ENCODE data around the gene APC2. TPM values are rescaled to one million over a fixed set of nuclear protein-coding genes. Genes with fewer than 3 reads are reported as not detected.

The APC2 gene
- total RNA-seq, 1 donor from 2014 or later, result 0.22 TPM

DNA sequence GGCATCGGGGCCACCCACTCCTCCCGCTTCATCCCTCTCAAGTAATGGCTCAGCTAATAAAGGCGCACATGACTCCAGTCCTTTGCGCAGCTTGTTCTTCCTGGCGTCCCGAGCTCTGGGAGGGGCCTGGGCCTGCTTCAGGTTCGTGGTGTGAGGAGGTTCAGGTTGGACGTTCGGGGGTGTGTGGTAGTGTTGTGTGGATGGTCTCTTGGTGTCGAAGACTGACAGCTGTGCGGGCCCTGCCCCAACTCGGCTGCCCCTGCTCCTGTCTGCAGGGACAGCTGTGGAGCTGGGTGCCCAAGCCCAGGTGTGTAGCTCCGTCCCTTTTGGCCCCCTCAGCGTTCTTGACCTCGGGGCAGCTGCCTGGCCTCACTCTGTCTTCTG is 9.5 kb upstream of the APC2 start:
- Histone ChIP-seq H3K9me3 (replicated peaks) (no peaks in the 10 kb centered on the region), H3K36me3 (peaks cover 41% of the 10 kb centered on the region), H3K27ac (replicated peaks) (no peak overlapping the region), H3K4me3 (peak overlapping the region; percentile 79), H3K4me1 (peaks cover 44% of the 10 kb centered on the region), H3K27me3 (ENCODE audit: low read depth) (peaks cover 3% of the 10 kb centered on the region)
- DNase-seq, result no peak
- TF ChIP-seq, protein P1, sequence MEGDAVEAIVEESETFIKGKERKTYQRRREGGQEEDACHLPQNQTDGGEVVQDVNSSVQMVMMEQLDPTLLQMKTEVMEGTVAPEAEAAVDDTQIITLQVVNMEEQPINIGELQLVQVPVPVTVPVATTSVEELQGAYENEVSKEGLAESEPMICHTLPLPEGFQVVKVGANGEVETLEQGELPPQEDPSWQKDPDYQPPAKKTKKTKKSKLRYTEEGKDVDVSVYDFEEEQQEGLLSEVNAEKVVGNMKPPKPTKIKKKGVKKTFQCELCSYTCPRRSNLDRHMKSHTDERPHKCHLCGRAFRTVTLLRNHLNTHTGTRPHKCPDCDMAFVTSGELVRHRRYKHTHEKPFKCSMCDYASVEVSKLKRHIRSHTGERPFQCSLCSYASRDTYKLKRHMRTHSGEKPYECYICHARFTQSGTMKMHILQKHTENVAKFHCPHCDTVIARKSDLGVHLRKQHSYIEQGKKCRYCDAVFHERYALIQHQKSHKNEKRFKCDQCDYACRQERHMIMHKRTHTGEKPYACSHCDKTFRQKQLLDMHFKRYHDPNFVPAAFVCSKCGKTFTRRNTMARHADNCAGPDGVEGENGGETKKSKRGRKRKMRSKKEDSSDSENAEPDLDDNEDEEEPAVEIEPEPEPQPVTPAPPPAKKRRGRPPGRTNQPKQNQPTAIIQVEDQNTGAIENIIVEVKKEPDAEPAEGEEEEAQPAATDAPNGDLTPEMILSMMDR (IDR thresholded peaks at IDR 0.05; ENCODE audit: borderline replicate concordance), result no peak
- intact Hi-C loops (cut with micrococcal nuclease), result no loop called here

DNA sequence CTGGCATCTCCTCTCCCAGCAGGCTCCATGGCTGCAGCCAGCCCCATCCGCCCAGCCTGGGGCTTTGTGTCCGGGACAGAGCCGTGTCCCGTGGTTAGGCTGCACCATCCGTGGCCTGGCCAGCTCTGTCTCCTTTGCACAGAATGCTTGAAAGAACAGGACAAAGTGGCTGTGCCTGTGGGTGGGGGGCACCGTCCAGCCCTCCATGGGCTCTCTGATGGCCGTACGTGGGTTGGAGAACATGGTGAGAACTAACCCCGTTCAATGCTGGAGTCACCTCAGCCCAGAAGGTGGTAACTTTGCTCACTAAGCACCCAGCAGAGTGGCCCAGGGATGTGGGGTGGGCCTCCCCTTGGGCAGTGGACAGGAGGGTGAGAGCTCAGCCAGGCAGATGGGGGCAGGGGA is 8.9 kb upstream of the APC2 start:
- no peak for DNase-seq
- H3K27ac ChIP-seq (replicated peaks), result no peak overlapping the region
- peaks cover 9% of the 10 kb centered on the region for H3K27me3 ChIP-seq (ENCODE audit: low read depth)
- TF ChIP-seq, protein P1 (IDR thresholded peaks at IDR 0.05; ENCODE audit: borderline replicate concordance), result no peak
- intact Hi-C loops (cut with micrococcal nuclease), result no loop called here
- no peak overlapping the region for H3K4me3 ChIP-seq
- H3K4me1 ChIP-seq, result peaks cover 51% of the 10 kb centered on the region
- H3K36me3 ChIP-seq, result peaks cover 37% of the 10 kb centered on the region
- H3K9me3 ChIP-seq (replicated peaks), result no peaks in the 10 kb centered on the region

DNA sequence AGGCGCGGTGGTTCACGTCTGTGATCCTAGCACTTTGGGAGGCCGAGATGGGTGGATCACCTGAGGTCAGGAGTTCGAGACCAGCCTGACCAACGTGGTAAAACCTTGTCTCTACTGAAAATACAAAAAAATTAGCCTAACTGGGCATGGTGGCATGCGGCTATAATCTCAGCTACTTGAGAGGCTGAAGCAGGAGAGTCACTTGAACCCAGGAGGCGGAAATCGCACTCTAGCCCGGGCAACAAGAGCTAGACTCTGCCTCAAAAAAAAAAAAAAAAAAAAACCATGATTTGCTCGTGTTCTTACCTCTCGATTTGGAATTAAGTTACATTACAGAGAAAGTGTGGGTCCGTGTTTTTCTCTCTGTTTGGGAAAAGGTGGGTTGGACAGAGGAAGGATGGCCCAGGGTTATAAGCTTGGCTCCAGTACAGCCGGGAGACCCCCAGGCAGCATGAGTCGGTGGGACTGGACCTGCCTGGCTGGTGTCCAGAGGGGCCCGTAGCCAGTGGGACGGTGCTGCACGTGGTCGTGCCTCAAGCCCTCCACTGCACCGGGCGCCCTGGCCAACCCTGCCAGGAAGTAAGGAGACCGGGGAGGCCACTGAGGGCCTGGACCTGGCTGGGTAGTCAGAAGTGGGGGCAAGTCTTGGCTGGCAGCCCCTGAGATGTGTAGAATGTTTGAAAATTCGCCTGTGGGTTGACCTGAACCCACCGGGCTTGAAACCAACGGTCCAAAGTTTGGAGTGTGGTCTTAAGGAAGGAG is 8.1 kb upstream of the APC2 start:
- Histone ChIP-seq H3K4me1 (peaks cover 59% of the 10 kb centered on the region), H3K27ac (replicated peaks) (no peak overlapping the region), H3K27me3 (ENCODE audit: low read depth) (peaks cover 17% of the 10 kb centered on the region), H3K9me3 (replicated peaks) (no peaks in the 10 kb centered on the region), H3K36me3 (peaks cover 37% of the 10 kb centered on the region), H3K4me3 (no peak overlapping the region)
- no peak for DNase-seq
- intact Hi-C loops (cut with micrococcal nuclease), result no loop called here
- TF ChIP-seq, protein P1 (IDR thresholded peaks at IDR 0.05; ENCODE audit: borderline replicate concordance), result no peak

DNA sequence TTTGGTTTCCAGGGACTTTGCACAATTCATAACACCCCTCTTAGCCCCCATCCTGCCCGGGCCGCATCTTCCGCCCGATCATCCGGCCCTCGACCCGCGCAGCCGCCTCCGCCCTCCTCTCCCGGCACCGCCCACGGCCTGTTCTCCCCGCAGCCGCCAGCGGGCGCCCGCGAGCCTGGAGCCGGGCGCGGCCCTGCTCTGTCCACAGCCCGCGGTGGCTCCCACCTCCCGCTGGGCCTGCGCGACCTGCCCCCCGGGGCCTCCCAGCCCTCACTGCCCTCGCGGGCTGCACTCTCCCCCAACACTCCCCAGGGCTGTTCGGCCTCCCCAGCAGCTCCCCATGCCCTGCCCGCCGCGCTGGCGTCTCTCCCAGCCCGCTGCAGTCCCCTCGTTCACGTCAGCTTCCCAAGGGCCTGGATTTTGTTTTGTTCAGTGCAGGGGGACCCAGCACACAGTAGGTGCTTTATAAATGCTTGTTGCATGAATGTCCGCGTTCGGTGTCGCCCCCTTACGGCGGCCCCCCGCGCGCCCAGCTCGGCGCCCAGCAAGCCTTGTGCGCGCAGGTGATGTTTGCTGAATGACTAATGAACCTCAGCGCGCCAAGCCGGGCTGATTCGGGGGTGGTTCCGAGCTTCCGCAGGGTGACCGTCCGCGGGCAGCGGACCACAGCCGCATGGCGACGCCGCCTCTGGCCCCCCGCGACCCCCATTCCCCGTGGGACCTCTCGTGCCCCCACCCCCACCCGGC is 4.6 kb upstream of the APC2 start:
- H3K4me1 ChIP-seq, result peaks cover 40% of the 10 kb centered on the region
- H3K4me3 ChIP-seq, result peak overlapping the region; percentile 63
- TF ChIP-seq, protein P1 (IDR thresholded peaks at IDR 0.05; ENCODE audit: borderline replicate concordance), result peak; percentile 97
- H3K36me3 ChIP-seq, result peaks cover 27% of the 10 kb centered on the region
- intact Hi-C loops (cut with micrococcal nuclease), result no loop called here
- H3K27me3 ChIP-seq (ENCODE audit: low read depth), result peaks cover 52% of the 10 kb centered on the region
- no peaks in the 10 kb centered on the region for H3K9me3 ChIP-seq (replicated peaks)
- no peak overlapping the region for H3K27ac ChIP-seq (replicated peaks)
- DNase-seq, result peak; percentile 66

DNA sequence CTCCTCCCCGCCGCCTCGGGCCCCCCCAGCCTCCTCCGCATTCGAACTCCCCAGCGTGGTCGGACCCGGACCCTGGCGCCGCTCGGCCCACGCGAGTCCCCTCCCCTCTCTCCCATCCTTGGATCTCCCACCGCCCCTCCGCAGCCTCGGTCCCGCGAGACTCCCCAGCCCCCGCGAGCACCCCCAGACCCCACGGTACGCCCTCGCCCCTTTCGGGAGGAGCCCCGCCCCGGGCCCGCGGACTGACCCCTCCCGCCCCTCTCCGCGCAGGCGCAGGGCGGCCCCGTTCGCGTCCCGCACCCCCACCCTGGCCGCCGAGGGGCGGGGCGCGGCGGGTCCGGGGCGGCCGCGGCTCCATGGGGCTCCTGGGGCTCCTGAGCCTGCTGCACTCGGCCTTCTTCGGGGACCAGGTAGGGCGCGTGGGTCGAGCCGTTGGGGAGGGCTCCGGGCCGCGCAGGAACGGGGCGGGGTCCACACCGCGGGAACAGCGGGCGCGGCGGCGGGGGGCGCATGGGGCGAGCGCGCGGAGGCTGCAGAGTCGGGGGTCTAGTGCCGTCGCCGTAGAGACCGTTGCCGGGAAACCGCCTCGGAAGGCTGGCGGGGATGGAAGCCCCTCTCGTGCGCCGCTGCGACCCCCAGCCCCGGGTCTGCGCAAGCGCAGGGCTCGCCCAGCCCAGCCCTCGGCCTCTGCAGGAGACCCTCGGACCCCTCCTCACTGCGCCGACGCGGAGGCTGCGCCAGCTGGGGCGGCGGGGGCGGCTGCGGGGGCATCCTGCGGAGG is 3.8 kb upstream of the APC2 start:
- Histone ChIP-seq H3K4me1 (peaks cover 33% of the 10 kb centered on the region), H3K27ac (replicated peaks) (no peak overlapping the region), H3K36me3 (peaks cover 19% of the 10 kb centered on the region), H3K27me3 (ENCODE audit: low read depth) (peaks cover 60% of the 10 kb centered on the region), H3K9me3 (replicated peaks) (no peaks in the 10 kb centered on the region), H3K4me3 (peak overlapping the region; percentile 63)
- TF ChIP-seq, protein P1 (IDR thresholded peaks at IDR 0.05; ENCODE audit: borderline replicate concordance), result no peak
- DNase-seq, result no peak
- intact Hi-C loops (cut with micrococcal nuclease), result no loop called here

Data from left ventricle myocardium inferior (tissue), 1 donor.